ENCODE measurements around the gene KLF11. TPM values are rescaled to one million over a fixed set of nuclear protein-coding genes. Genes with fewer than 3 reads are reported as not detected.

KLF11 gene
- total and polyA plus RNA-seq, 9 of the 15 experiments (the other 6 are each of a cell fraction or from before 2014, with no cell fraction given), result 2.1 to 13.4 (median 6.5) TPM

GRCh38 chr2:10043256-10043905, at the start of gene KLF11 (continued):
- no peak for TF ChIP-seq TRIM25 (IDR thresholded peaks at IDR 0.05; ENCODE audit: borderline replicate concordance)
- no peak for TF ChIP-seq MAFF (IDR thresholded peaks at IDR 0.05; ENCODE audit: low read length)
- TF ChIP-seq ETV6 (IDR thresholded peaks at IDR 0.05; ENCODE audit: borderline replicate concordance in 1 of 2, low read depth in 2 of 2, low read length in 1 of 2), result no peak
- peak; percentile 93; the same call in 1 of the 2 replicates for TF ChIP-seq ETV6 (CRISPR knock-in tag; IDR thresholded peaks at IDR 0.05; ENCODE audit: borderline replicate concordance)
- no peak for TF ChIP-seq ZNF174 (CRISPR knock-in tag; IDR thresholded peaks at IDR 0.05)
- TF ChIP-seq LEF1 (IDR thresholded peaks at IDR 0.05), result no peak
- no peak for TF ChIP-seq NELFE (IDR thresholded peaks at IDR 0.05; ENCODE audit: insufficient read depth, insufficient read length)
- no peak for TF ChIP-seq ZNF384 (IDR thresholded peaks at IDR 0.05; ENCODE audit: low read depth, low read length)
- TF ChIP-seq PRPF4 (IDR thresholded peaks at IDR 0.05; ENCODE audit: insufficient read depth, low read depth, low read length, poor library complexity, severe bottlenecking), result peak; percentile 8
- TF ChIP-seq ZNF785 (CRISPR knock-in tag; IDR thresholded peaks at IDR 0.05), result no peak
- no peak for TF ChIP-seq HES1 (IDR thresholded peaks at IDR 0.05; ENCODE audit: low read depth)
- no peak for TF ChIP-seq ZNF12 (CRISPR knock-in tag; IDR thresholded peaks at IDR 0.05)
- TF ChIP-seq JUN (IDR thresholded peaks at IDR 0.05; ENCODE audit: borderline replicate concordance, low read depth, low read length), result no peak; the same call in 1 of the 2 replicates
- TF ChIP-seq JUN (CRISPR knock-in tag; IDR thresholded peaks at IDR 0.05; ENCODE audit: borderline replicate concordance), result no peak
- TF ChIP-seq ZNF696 (CRISPR knock-in tag; conservative IDR thresholded peaks at IDR 0.05), result no peak
- no peak for TF ChIP-seq RHOXF2B (CRISPR knock-in tag; conservative IDR thresholded peaks at IDR 0.05)
- no peak for TF ChIP-seq RAD21 (CRISPR knock-in tag; conservative IDR thresholded peaks at IDR 0.05 in 1 of 2, IDR thresholded peaks at IDR 0.05 in 1 of 2)
- no peak for TF ChIP-seq NR2F6 (CRISPR knock-in tag; IDR thresholded peaks at IDR 0.05)
- no peak for TF ChIP-seq KAT8 (IDR thresholded peaks at IDR 0.05; ENCODE audit: low read depth)
- TF ChIP-seq GTF2F1 (IDR thresholded peaks at IDR 0.05; ENCODE audit: low read depth, low read length), result no peak
- no peak for TF ChIP-seq CHAMP1 (IDR thresholded peaks at IDR 0.05)
- TF ChIP-seq MTF1 (CRISPR knock-in tag; IDR thresholded peaks at IDR 0.05; ENCODE audit: borderline replicate concordance), result no peak
